ENCODE data around the gene CACNA2D4.

GRCh38 chr12:1881936-1882335 lies 36.5 kb downstream of the CACNA2D4 start:
- TF ChIP-seq ATF3 (IDR thresholded peaks at IDR 0.05) (no peak), SP1 (IDR thresholded peaks at IDR 0.05) (no peak), FOXA1 (IDR thresholded peaks at IDR 0.05) (no peak), CTCF (IDR thresholded peaks at IDR 0.05; ENCODE audit: low read depth, low read length, missing input control) (no peak), NR2F2 (IDR thresholded peaks at IDR 0.05) (no peak), RAD21 (IDR thresholded peaks at IDR 0.05) (no peak), YY1 (IDR thresholded peaks at IDR 0.05) (no peak), REST (IDR thresholded peaks at IDR 0.05) (no peak), HNF4A (conservative IDR thresholded peaks at IDR 0.05) (no peak), ZBTB33 (IDR thresholded peaks at IDR 0.05) (no peak)
